ENCODE measurements around the gene NCS1.
"Not testable (repeated sequence)": the region's sequence is repeated elsewhere in the genome, so short reads cannot be mapped to it uniquely, and the experiment has no call there.

The NCS1 gene

DNA sequence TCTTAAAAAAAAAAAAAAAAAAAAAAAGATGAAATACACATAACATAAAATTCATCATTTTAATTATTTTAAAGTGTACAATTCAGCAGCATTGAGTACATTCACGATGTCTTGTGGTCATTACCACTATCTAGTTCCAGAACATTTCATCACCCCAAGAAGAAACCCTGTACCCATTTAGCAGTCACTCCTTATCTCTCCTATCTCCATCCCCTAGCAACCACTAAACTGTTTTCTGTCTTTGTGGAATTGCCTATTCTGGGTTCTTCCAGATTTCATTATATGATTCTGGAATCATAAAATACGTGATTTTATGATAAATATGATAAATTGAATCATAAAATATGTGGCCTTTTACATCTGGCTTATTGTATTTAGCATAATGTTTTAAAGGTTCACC is 84.4 kb downstream of the NCS1 start:
- Histone ChIP-seq H3K9me3 (ENCODE audit: insufficient read depth, low read depth, low read length) (no peaks in the 10 kb centered on the region), H4K20me1 (ENCODE audit: insufficient read depth, low read length, poor library complexity, severe bottlenecking) (no peaks in the 10 kb centered on the region), H3K9ac (ENCODE audit: low read depth, low read length, poor library complexity, severe bottlenecking) (no peak overlapping the region), H3K79me2 (ENCODE audit: insufficient read depth, low read length) (no peaks in the 10 kb centered on the region), H3F3A (ENCODE audit: low read depth) (no peaks in the 10 kb centered on the region), H2AFZ (ENCODE audit: low read length) (no peak overlapping the region), H3K9me2 (replicated peaks; ENCODE audit: low read depth, low read length) (no peaks in the 10 kb centered on the region), H3K36me3 (ENCODE audit: insufficient read depth, low read length) (no peaks in the 10 kb centered on the region), H3K4me1 (ENCODE audit: insufficient read depth, low read length, poor library complexity, severe bottlenecking) (no peaks in the 10 kb centered on the region), H3K4me2 (ENCODE audit: low read depth, low read length, poor library complexity, severe bottlenecking) (no peak overlapping the region), H3K4me3 (ENCODE audit: low read length, poor library complexity, severe bottlenecking) (no peak overlapping the region), H3K27me3 (ENCODE audit: insufficient read depth, low read length, poor library complexity, severe bottlenecking) (no peaks in the 10 kb centered on the region)
- TF ChIP-seq CTCF (conservative IDR thresholded peaks at IDR 0.05; ENCODE audit: low read length) (no peak), EZH2phosphoT487 (IDR thresholded peaks at IDR 0.05; ENCODE audit: borderline replicate concordance) (no peak)

DNA sequence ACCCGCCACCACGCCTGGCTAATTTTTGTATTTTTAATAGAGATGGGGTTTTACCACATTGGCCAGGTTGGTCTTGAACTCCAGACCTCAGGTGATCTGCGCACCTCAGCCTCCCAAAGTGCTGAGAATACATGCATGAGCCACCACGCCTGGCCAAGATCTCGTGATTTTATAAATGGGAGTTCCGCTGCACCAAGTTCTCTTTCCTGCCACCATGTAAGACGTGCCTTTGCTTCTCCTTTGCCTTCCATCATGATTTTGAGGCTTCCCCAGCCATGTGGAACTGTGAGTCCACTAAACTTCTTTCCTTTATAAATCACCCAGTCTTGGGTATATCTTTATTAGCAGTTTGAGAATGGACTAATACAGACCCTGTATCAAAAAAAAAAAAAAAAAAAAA is 85.9 kb downstream of the NCS1 start:
- H3K4me2 ChIP-seq (ENCODE audit: low read depth, low read length, poor library complexity, severe bottlenecking); H3K9me3 ChIP-seq (ENCODE audit: insufficient read depth, low read depth, low read length); H3K79me2 ChIP-seq (ENCODE audit: insufficient read depth, low read length); H3K4me3 ChIP-seq (ENCODE audit: low read length, poor library complexity, severe bottlenecking); H3K27me3 ChIP-seq (ENCODE audit: insufficient read depth, low read length, poor library complexity, severe bottlenecking); H3K9ac ChIP-seq (ENCODE audit: low read depth, low read length, poor library complexity, severe bottlenecking); H2AFZ ChIP-seq (ENCODE audit: low read length); H3K4me1 ChIP-seq (ENCODE audit: insufficient read depth, low read length, poor library complexity, severe bottlenecking); H3F3A ChIP-seq (ENCODE audit: low read depth); H3K36me3 ChIP-seq (ENCODE audit: insufficient read depth, low read length); H4K20me1 ChIP-seq (ENCODE audit: insufficient read depth, low read length, poor library complexity, severe bottlenecking); H3K9me2 ChIP-seq (replicated peaks; ENCODE audit: low read depth, low read length): not testable (repeated sequence)

GRCh38 chr9:130259044-130259443 is 86.8 kb downstream of the NCS1 start:
- no peak for TF ChIP-seq EZH2phosphoT487 (IDR thresholded peaks at IDR 0.05; ENCODE audit: borderline replicate concordance)
- no peak for TF ChIP-seq CTCF (conservative IDR thresholded peaks at IDR 0.05; ENCODE audit: low read length)
- Histone ChIP-seq H4K20me1 (ENCODE audit: insufficient read depth, low read length, poor library complexity, severe bottlenecking) (no peaks in the 10 kb centered on the region), H3K79me2 (ENCODE audit: insufficient read depth, low read length) (no peaks in the 10 kb centered on the region), H3K9ac (ENCODE audit: low read depth, low read length, poor library complexity, severe bottlenecking) (no peak overlapping the region), H3K4me3 (ENCODE audit: low read length, poor library complexity, severe bottlenecking) (no peak overlapping the region), H3K4me1 (ENCODE audit: insufficient read depth, low read length, poor library complexity, severe bottlenecking) (no peaks in the 10 kb centered on the region), H2AFZ (ENCODE audit: low read length) (no peak overlapping the region), H3K9me2 (replicated peaks; ENCODE audit: low read depth, low read length) (no peaks in the 10 kb centered on the region), H3K36me3 (ENCODE audit: insufficient read depth, low read length) (no peaks in the 10 kb centered on the region), H3K9me3 (ENCODE audit: insufficient read depth, low read depth, low read length) (no peaks in the 10 kb centered on the region), H3F3A (ENCODE audit: low read depth) (no peaks in the 10 kb centered on the region), H3K4me2 (ENCODE audit: low read depth, low read length, poor library complexity, severe bottlenecking) (no peak overlapping the region), H3K27me3 (ENCODE audit: insufficient read depth, low read length, poor library complexity, severe bottlenecking) (no peaks in the 10 kb centered on the region)

DNA sequence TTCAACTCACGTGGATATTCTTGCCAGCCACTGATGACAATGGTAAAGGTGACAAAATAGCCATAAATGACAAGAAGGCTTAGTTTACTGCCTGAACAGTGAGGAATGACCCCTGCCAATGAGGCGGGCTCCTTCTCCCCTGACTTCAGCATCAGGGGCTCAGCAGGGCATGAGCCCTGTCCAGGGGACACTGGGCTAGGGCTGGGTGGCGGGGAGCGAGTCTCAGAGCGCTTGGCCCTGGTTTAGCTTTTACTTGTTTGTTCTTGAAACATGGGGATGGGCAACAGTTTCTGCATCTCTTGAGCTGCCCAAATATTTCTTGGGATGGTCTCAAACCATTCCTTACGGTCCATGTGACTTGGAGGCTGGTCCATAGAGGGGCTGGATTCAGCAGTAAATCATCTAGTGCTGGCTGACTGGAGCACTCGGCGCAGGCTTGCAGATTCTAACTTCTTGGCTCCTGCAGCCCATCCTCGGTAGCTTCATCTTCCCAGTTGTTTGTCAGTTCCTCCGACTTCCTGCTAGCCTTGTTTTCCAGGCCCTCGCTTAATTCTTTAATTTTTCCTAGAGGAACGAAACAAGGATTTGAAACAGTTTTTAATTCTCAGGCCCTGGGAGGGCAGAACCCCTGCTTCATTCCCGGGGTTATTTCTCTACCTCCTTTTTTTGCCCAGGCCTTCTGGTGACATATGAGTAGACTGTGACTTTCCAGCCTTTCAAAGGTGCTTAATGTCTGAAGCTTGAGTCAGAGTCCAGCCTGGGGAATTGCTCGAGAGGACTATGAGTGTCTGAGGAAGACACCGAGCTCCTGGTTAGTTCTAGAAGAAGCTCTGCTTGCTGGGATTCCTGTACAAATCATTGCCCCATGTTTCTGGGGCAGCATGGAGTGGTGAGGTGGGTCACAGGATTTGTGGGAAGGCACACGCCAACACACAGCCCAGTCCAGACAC is 88.9 kb downstream of the NCS1 start:
- Histone ChIP-seq H3K9ac (ENCODE audit: low read depth, low read length, poor library complexity, severe bottlenecking) (no peak overlapping the region), H3K27me3 (ENCODE audit: insufficient read depth, low read length, poor library complexity, severe bottlenecking) (no peaks in the 10 kb centered on the region), H3F3A (ENCODE audit: low read depth) (no peaks in the 10 kb centered on the region), H3K36me3 (ENCODE audit: insufficient read depth, low read length) (no peaks in the 10 kb centered on the region), H4K20me1 (ENCODE audit: insufficient read depth, low read length, poor library complexity, severe bottlenecking) (no peaks in the 10 kb centered on the region), H3K4me2 (ENCODE audit: low read depth, low read length, poor library complexity, severe bottlenecking) (no peak overlapping the region), H2AFZ (ENCODE audit: low read length) (no peak overlapping the region), H3K79me2 (ENCODE audit: insufficient read depth, low read length) (no peaks in the 10 kb centered on the region), H3K9me3 (ENCODE audit: insufficient read depth, low read depth, low read length) (no peaks in the 10 kb centered on the region), H3K9me2 (replicated peaks; ENCODE audit: low read depth, low read length) (no peaks in the 10 kb centered on the region), H3K4me1 (ENCODE audit: insufficient read depth, low read length, poor library complexity, severe bottlenecking) (no peaks in the 10 kb centered on the region), H3K4me3 (ENCODE audit: low read length, poor library complexity, severe bottlenecking) (no peak overlapping the region)
- TF ChIP-seq EZH2phosphoT487 (IDR thresholded peaks at IDR 0.05; ENCODE audit: borderline replicate concordance) (no peak), CTCF (conservative IDR thresholded peaks at IDR 0.05; ENCODE audit: low read length) (no peak)

Data from Loucy (cell line).